Left ventricle myocardium superior (tissue), 1 donor: ENCODE data around the gene SERPINB6. TPM values are rescaled to one million over a fixed set of nuclear protein-coding genes. Genes with fewer than 3 reads are reported as not detected.
"Not testable (repeated sequence)": the region's sequence is repeated elsewhere in the genome, so short reads cannot be mapped to it uniquely, and the experiment has no call there.

Experiments
- ATAC-seq: fragments of 200-7000 bp; cut with Tn5 transposase; one replicate; pipeline ENCODE4 v1.9.1; 2020; ENCODE audit warnings: mild to moderate bottlenecking, moderate library complexity
- DNase-seq: peaks from one replicate; pipeline ENCODE4 v3.0.0-alpha.2; 2020
- intact Hi-C: fragments of 100-400 bp; cut with micrococcal nuclease; formaldehyde crosslinking; loops from one replicate; pipeline ENCODE4 v1.11.0; 2022
- long read RNA-seq: library from polyadenylated mRNA; unstranded; transcript quantifications from one replicate; pipeline ENCODE4 v2.0.0, GENCODE V29; 2021
- total RNA-seq: library from RNA; stranded (reverse); fragmentation: NEBNext Ultra II Directional; extraction: Animal tissue kit (Norgen Biotek cat#: 25700); gene quantifications from one replicate; pipeline ENCODE4 v1.2.1, GENCODE V29; 2021
- donor health status: DM: no; HTN: yes; CAD: no; lungs with severe emphysema.

The SERPINB6 gene
- 277 TPM for total RNA-seq
- long read RNA-seq, transcript SERPINB6-206 (7 exons, 1,375 nt): minor isoform, 28 of 583 reads
- long read RNA-seq, transcript SERPINB6-204 (7 exons, 1,370 nt): minor isoform, 124 of 583 reads
- long read RNA-seq, transcript SERPINB6-210 (7 exons, 1,638 nt): minor isoform, 57 of 583 reads
- long read RNA-seq, transcript SERPINB6-205 (7 exons, 1,315 nt): major isoform, 228 of 583 reads
- long read RNA-seq, partial matches to known transcripts: 13 of 583 reads
- long read RNA-seq, other reads (novel, unspliced or antisense): 77 of 583 reads

DNA sequence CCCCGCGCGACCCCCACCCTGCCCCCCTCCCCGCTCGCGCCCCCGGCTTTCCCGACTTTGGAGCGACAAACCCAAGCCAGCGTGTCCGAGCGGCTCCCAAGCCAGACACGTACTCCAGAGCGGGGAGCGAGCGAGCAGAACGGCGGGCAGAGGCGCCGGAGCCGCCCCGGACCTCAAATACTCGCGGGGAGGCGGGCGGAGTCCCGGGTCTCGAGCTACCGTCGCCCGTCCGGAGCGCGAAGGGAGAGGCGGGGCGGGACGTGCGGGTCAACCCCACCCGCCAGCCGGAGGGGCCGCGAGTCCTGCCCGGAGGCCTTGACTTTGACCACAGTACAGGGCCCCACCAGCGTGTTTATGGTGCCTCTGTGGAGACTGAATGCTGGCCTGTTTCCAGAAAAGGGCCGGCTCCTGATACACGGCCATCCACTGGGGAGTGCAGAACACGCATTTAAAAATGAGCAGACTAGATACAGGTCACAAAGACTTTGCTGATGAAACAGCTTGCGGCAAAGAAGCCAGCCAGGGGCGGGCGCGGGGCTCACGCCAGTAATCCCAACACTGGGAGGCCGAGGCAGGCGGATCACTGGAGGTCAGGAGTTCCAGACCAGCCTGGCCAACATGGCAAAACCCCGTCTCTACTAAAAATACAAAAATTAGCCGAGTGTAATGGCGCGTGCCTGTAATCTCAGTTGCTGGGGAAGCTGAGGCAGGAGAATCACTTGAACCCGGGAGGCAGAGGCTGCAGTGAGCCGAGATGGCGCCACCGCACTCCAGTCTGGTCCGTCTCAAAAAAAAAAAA, at the start of gene SERPINB6:
TSS of gene SERPINB6 (minus strand) at position 148 of the 799 bp plus-strand sequence. CDS start 12,235 bp downstream, outside the sequence.
- DNase-seq (peak; percentile 92), ATAC-seq (peak; percentile 94)
- intact Hi-C loops: no loop called here

DNA sequence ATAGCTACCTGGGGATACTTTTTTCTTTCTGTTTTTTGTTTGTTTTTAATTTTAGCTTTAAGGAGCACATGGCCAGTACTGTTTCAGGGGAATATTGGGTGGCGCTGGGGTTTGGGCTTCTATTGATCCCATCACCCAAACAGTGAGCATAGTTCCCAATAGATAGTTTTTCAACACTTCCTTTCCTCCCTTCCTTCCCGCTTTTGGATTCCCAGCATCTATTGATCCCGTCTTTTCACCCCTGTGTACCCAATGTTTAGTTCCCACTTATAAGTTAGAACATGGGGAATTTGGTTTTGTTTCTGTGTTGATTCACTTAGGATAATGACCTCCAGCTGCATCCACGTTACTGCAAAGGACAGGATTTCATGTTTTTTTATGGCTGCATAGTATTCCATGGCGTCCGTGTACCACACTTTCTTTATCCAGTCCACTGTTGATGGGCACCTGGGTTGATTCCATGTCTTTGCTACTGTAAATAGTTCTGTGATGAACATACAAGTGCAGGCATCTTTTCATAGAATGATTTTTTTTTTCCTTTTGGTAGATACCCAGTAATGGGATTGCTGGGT, 48.5 kb upstream of the SERPINB6 start:
- intact Hi-C loops: no loop called here

DNA sequence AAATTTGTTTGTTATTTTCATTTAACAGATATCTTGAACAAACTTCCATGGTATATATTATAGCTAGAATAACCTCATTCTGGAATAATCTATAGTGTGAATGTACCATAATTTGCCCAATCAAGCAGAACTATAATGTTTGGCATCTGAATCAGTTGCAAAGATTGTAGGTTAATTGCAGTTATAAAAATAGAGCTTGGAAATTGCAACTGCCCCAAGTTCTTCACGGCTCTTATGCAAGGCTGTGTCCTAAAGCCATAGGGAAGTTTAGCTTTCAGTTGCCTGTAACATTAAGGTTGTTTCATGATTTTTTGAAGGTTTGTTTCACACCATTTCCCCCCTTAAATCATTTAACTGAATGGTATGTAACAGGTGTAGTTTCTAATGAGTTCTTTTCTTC, 47.7 kb upstream of the SERPINB6 start:
- DNase-seq: no peak
- intact Hi-C loops: no loop called here
- ATAC-seq: no peak

More for the DNA sequence above, 48.5 kb upstream of the SERPINB6 start:
- DNase-seq (no peak), ATAC-seq (no peak)

DNA sequence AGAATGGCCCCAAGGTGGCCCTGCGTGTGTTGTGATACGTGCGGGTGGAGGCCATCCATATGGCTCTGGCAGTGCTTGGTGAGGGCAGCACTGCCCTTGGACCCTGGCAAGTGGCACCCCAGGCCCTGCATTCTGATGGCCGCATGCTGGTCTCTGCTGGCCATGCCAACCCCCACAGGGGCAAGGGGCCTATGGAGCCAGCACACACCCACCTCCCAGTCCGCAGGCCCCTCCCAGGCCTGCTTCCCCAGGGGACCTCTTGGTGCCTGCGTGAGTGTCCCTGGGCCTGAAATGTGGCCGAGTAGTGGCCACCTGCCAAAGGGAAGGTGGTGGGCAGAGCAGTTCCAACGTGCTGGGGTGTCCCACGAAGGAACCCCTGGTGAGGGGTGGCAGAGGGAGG, 45.9 kb upstream of the SERPINB6 start:
- DNase-seq: no peak
- ATAC-seq: no peak
- intact Hi-C loops: no loop called here

DNA sequence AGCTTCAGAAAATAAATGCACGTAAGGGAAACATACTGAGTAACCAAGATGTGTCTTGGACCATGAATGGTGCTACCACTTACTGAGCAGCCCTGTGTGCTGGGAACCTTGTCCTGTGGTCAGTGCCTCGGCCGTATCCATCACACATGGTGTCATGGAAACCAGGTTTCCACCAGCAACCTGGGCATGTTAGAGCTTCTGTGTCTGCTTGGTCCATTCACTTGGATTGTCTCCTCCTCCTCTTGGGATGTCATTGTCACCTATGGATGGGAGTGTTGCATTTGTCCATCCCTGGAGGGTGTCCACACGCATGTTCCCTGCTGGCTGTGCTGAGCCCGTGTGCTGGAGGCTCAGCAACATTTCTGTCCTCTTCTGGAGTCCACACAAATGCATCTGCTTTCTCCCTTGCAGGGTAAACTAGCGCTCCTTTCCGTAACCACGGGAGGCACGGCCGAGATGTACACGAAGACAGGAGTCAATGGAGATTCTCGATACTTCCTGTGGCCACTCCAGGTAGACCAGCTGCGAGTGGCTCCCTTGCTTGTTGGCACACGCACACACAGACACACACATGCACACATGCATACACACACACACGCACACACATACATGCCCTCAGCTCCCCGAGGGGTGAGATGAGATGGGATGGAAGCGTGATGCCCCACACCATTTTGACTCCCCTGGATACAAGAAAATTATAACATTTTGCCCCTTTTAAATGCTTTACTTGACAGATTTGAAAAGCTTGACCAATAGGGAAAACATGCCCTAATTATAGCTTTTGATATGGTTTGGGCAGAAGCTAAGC, 45.3 kb upstream of the SERPINB6 start:
- DNase-seq (no peak), ATAC-seq (no peak)
- intact Hi-C loops: no loop called here

DNA sequence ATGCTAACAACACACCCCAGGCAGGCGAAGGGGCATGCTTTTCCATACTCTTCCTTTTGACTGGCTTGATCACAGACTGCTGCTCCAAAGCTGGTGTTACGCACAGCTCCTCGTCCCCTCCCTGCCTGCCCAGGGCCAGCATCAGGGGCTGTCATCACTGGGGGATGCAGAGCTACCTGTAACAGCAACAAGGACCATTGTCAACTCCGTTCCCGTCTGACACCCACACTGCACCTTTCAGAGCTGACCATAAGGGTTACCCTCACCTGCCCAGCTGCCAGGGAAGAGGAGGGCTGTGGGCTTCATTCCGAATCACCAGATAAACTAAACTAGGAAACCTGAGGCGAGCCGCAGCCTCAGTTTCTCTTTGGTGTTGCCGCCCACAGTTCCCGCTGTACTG, 43.8 kb upstream of the SERPINB6 start:
- DNase-seq: no peak
- intact Hi-C loops: no loop called here
- no peak for ATAC-seq

DNA sequence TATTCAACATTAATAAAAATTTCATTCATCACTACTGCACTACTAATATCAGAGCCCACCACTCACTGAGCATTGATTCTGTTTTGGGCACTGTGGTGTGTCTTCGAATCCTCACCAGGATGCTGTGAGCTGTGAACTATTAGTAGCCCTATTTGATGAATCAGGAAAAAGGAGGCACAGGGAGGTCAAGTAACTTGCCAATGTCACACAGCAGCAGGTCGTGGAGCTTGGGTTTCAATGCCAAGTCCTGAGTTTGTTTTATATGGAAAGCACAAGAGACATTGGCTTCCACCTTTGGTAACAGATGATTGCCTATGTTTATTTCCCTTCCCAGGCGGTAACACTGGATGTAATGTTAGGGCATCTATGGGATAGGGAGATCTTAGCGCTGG, 43.3 kb upstream of the SERPINB6 start:
- intact Hi-C loops: no loop called here

DNA sequence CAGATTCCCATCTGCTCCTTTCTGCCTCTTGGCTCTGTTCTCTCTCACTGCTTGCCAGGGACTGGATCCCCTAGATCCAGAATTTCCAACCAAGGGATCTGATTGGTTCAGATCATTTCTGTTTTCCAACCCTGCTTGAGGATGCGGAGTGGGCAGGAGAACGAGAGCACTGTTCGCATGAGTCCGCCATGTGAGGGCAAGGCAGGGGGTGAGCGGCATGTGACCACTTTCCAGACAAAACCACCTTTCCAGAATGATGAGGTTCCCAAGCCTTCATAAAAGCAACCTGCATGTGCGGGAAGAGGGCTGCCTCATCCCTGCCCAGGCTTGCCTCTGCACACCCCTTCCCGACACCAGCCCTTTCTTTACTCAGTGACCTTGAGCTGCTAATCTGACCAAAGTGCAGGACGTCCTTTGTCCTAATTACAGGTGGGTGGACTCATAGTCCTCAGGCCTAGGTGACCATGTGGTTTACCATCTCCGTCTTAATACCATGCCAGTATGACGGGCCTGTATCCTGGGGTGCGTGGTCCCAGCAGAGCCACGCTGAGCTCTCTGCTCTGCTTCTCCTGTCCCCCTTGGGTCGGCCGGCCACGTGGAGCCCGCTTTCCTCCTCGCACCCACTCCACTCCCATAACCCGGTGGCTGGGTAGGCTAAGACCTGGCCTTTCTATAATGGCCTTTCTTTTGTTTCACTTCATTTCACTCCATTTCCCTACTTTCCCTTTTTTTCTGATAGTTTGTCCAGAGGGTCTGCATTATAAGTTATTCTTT, 42.7 kb upstream of the SERPINB6 start:
- DNase-seq: no peak
- intact Hi-C loops: no loop called here
- ATAC-seq: no peak

More for the DNA sequence above, 43.3 kb upstream of the SERPINB6 start:
- no peak for ATAC-seq
- DNase-seq: no peak

DNA sequence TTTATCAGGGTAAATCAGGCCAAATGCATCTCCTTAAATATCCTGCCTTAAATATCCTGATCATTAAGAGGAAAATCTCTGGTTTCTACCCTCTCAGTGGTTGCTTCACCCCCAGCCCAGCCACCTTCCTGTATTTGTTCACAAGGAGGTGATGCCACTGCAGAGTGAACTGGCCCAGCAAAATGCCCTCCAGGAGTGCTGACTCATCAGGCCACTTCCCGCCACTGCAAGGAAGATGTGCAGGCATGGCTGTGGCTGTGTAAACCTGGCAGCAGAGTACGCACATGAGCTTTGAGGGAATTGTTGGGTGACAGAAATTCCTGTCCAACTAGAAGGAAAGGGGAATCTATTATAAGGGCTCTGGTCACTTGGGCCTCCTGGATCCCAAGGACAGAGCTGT, 42.1 kb upstream of the SERPINB6 start:
- intact Hi-C loops: no loop called here
- DNase-seq: no peak
- ATAC-seq: peak; percentile 38

DNA sequence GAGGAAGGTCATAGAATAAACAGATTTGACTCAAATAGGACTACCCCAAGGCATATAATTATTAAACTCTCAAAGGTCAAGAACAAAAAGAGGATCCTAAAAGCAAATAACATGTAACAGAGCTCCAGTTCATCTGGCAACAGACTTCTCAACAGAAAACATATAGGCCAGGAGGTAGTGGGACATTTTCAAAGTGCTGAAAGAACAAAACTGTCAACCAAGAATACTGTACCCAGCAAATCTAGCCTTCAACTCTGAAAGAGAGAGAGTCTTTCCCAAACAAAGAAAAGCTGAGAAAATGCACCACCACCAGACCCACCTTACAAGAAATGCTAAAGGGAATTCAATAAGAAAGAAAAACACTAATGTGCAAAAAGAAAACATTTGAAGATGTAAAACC, 40.2 kb upstream of the SERPINB6 start:
- ATAC-seq (no peak), DNase-seq (no peak)
- intact Hi-C loops: no loop called here

DNA sequence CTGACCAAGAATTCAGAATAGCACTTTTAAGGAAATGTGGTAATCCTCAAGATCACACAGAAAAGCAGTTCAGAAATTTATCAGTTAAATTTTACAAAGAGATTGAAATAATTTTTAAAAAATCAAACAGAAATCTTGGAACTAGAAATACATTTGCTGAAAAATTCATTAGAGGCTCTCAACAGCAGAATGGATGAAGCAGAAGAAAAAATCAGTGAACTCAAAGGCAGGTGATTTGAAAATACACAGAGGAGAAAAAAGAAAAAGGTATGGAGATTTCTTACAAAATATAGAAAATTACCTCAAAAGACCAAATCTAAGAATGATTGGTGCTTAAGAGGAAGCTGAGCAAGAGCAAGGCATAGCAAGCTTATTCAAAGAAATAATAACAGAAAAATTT, 39.8 kb upstream of the SERPINB6 start:
- intact Hi-C loops: no loop called here
- ATAC-seq: no peak
- DNase-seq: no peak

DNA sequence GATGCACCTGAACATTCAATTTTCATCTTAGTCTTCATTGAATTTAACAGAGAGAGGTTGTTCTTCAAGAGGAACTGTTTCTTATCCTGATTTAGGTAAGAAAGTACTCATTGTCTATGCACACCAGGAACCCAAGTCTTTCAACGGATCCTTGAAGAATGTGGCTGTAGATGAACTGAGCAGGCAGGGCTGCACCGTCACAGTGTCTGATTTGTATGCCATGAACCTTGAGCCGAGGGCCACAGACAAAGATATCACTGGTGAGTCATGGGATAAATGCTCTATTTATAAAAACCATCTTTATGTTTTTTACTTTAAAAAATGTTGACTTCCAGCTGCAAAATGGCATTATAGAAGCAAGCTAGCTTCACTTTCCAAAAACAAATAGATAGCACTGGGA, 38.6 kb upstream of the SERPINB6 start:
- intact Hi-C loops: no loop called here

DNA sequence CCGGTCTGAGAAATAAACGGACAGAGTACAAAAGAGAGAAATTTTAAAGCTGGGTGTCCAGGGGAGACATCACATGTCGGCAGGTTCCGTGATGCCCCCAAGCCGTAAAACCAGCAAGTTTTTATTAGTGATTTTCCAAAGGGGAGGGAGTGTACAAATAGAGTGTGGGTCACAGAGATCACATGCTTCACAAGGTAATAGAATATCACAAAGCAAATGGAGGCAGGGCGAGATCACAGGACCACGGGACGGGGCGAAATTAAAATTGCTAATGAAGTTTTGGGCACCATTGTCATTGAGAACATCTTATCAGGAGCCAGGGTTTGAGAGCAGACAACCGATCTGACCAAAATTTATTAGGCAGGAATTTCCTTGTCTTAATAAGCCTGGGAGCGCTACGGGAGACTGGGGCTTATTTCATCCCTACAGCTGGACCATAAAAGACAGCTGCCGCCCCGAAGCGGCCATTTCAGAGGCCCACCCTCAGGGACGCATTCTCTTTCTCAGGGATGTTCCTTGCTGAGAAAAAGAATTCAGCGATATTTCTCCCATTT, 37.4 kb upstream of the SERPINB6 start:
- intact Hi-C loops, DNase-seq, ATAC-seq: not testable (repeated sequence)

More for the DNA sequence above, 38.6 kb upstream of the SERPINB6 start:
- ATAC-seq (no peak), DNase-seq (no peak)

DNA sequence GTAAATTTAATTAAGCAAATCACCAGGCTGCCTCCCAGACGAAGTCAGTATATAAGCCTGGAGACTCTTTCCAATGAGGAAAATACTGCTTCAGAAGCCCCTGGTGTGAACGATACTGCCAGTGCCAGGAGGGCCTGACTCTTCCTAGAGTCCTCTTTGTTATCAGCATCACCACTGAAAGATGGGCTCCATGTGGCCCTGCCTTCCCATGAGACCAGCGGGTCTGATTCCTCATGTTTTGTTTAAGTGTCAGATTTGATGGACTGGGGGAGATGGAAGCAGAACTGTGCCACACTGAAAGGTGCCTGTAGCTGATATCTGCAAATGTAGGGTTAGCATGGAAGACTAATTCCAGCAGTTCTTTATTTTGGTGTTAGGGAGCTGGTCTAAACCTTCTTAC, 36.2 kb upstream of the SERPINB6 start:
- ATAC-seq (no peak), DNase-seq (no peak)
- intact Hi-C loops: no loop called here

DNA sequence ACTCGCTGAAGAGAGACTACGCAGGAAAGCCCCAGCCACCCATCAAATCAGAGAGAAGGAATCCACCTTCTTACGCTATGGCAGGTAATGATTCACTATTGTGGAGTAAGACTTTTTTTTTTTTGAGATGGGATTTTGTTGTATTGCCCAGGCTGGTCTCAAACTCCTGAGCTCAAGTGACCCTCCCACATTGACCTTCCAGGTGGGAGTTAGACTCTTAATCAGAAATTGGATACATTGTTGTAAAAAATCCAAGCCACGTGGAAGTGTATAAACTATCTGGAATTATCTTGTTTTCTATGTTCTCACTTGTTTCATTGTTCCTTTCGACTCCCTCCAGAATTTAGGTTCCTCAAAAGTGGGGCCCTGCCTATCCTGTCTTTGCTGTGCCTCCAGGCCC, 35.1 kb upstream of the SERPINB6 start:
- no peak for DNase-seq
- no peak for ATAC-seq
- intact Hi-C loops: no loop called here

DNA sequence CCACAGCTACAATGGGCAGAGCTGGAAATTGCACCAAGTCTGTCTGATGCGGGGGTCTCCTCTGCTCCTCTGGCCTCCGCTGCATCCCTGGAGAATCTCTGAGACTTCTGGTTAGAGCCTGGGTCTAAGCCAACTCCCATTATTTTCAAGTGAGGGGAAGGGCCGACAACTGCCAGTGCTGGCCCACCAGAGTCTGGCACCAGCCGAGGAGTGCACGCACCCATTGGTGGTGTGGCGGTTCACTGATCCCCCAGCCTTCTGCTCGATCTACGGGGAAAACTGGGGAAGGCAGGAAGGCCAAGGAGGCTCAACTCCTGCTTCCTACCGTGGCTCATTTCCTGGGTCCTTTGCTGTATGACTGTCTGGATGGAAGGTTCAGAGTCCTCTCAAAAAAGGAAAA, 34.5 kb upstream of the SERPINB6 start:
- ATAC-seq (no peak), DNase-seq (no peak)
- intact Hi-C loops: no loop called here

DNA sequence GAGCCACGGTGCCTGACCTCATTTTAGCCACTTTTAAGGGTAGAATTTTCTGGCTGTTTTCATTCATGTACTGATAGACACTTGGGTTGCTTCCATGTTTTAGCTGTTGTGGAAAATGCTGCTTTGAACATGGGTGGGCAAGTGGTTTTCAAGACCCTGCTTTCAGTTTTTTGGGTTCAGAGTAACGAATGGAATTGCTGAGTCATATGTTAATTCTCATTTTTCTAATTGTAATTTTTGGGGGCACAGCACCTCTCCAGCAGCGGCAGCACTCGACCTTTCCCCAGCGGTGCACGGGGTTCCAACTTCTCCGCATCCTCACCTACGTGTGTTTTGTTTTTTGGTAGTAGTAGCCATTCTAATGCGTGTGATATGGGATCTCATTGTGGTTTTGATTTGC, 33.7 kb upstream of the SERPINB6 start:
- DNase-seq: no peak
- ATAC-seq: no peak
- intact Hi-C loops: no loop called here

DNA sequence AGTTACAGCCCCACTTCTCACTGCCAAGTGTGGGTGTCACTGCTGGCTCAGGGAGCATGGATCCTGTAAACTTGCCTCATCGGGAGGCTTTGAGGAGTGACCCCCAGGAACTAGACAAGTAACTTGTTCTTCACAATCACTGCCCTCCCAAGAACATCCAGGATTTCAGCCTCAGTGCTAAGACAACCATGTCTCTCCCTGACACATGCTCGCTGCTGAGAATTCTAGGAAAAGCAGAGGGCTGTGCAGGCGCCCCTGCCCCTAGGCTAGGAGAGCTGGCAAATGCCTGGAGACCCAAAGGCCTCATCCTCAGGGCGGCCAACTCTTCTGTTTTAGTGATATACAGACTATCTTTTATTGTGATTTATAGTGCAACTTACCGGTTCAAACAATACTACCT, 31.9 kb upstream of the SERPINB6 start:
- DNase-seq, ATAC-seq, intact Hi-C loops: not testable (repeated sequence)
